GM12872 (cell line): ENCODE measurements around the gene ULK4.

Experiments
- TF ChIP-seq, protein P1 (sequence below): IDR thresholded peaks from 3 replicates; pipeline ENCODE4 v1.5.1; 2011; ENCODE audit warnings: low read depth, mild to moderate bottlenecking, low read length, moderate library complexity; ENCODE audit not compliant: insufficient read depth

The ULK4 gene

DNA sequence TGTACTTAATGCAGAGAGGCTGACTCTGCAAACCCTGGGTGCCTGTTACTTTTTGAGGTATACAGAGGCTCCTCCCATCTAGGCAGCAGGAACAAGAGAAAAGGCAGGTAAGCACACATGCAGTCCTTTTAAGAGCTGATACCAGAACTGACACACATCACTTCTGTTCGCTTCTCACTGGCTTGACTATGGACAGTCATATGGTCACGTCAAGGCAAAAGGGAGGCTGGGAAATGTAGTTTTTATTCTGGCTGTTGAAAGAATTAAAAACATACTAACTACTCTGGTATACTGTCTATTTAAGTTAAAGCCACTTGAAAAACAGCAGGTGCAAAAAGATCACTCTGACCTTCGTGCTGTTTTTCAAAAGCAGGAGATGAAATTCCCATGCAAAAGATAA lies 544.3 kb downstream of the ULK4 start:
- TF ChIP-seq, protein P1, sequence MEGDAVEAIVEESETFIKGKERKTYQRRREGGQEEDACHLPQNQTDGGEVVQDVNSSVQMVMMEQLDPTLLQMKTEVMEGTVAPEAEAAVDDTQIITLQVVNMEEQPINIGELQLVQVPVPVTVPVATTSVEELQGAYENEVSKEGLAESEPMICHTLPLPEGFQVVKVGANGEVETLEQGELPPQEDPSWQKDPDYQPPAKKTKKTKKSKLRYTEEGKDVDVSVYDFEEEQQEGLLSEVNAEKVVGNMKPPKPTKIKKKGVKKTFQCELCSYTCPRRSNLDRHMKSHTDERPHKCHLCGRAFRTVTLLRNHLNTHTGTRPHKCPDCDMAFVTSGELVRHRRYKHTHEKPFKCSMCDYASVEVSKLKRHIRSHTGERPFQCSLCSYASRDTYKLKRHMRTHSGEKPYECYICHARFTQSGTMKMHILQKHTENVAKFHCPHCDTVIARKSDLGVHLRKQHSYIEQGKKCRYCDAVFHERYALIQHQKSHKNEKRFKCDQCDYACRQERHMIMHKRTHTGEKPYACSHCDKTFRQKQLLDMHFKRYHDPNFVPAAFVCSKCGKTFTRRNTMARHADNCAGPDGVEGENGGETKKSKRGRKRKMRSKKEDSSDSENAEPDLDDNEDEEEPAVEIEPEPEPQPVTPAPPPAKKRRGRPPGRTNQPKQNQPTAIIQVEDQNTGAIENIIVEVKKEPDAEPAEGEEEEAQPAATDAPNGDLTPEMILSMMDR, result no peak

DNA sequence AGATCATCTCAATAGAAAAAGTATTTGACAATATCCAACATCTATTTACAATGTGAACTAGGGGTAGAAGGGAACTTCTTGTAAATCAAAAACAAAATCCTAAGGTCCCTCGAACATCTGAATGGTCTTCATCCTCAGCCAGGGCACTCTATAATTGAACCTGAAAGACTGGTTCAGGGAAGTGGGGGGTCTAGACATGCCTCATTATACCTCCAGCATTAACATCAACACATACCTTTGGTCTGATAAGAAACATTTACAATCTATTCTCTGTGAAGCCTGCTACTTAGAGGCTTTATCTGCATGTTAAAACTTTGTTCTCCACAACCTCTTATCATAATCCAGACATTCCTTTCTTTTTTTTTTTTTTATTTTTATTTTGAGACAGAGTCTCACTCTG lies 550.8 kb downstream of the ULK4 start:
- TF ChIP-seq, protein P1, result no peak

DNA sequence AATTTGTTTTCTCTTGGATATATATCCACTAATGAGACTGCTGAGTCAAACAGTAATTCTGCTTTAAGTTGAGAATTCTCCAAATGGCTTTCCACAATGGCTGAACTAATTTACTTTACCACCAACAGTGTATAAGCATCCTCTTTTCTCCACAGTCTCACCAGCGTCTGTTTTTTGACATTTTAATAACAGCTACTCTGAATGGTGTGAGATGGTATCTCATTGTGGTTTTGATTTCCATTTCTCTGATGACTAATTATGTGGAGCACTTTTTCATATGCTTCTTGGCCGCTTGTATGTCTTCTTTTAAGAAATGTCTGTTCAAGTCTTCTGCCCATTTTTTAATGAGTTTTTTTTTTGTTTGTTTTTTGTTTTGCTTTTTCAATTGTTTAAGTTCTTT lies 556.4 kb downstream of the ULK4 start:
- TF ChIP-seq, protein P1, result no peak

DNA sequence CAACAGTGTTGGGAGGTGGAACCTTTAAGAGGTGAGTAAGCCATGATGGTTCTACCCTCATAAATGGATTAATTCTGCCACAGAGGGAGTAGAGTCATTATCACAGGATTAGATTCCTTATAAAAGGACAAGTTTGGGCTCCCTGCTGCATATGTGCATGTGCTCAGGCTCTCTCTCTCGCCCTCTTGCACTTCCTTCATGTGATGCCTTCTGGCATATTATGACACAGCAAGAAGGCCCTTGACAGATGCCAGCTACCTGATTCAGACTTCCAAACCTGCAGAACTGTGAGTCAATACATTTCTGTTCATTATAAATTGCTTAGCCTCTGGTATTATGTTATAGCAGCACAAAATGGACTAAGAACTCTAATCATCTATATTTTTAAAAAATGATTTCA lies 557.3 kb downstream of the ULK4 start:
- TF ChIP-seq, protein P1, result no peak

DNA sequence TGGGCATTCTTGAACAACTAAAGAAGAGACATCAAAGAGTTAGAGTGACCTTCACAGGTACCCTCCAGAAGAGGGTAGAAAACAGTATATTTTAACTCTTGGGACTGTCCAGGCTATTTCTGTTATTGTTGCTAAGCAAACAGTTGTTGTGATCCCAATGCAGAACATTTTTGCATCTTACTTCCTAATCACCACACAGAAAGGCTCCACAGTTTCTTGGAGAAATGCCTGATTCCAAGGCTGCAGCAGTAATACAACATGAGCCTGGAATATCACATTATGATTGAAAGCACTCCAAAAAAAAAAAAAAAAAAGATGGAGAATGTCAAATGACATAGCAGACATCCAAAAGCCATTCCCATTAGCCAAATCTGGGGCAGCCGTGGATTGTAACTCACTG lies 567.0 kb downstream of the ULK4 start:
- TF ChIP-seq, protein P1, result no peak

DNA sequence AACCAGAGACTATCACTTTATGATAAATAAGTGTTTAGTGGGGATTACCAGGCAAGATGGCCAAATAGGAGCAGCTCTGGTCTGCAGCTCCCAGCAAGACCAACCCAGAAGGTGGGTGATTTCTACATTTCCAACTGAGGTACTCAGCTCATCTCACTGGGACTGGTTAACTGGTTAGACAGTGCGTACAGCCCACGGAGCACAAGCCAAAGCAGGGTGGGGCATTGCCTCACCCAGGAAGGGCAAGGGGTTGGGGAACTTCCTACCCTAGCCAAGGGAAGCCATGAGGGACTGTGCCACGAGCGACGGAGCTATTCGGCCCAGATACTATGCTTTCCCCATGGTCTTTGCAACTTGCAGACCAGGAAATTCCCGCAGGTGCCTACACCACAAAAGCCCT lies 591.6 kb downstream of the ULK4 start:
- TF ChIP-seq, protein P1, result no peak

DNA sequence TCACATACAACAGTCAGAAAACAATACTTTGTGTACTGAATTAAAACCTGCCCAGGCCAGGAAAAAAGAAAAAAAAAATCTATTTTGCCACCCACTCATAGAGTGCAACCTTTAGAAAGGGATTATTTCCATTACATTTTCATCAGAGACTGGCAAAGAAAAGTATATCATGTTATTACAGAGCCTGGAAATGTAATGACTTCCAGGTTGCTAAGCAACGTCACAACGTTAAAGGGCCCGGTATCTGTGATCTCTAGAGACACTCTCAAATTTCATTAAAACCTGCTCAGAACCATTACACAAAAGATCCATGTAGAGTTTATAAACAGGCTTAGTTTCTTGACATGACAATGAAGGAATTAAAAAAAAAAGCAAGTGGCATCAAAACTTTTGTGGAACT lies 592.1 kb downstream of the ULK4 start:
- TF ChIP-seq, protein P1, result no peak

DNA sequence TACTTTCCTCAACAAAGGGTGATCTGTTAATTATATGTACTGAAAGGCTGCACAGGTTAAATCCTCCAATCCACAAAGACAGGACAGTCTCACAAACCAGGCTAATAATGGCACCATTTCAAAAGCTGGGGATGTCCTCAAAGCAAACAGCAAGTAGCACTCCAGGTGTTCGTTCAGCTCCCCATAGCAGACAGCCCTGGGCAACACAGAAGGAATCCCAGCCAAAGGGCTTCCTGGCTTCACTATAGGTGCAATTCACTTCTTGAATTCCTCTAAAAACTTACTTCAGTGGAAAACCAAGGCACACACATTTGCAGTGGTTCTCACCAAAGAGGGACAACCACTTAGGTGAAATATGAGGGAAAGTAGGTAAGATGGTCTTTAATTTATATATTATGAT lies 595.9 kb downstream of the ULK4 start:
- TF ChIP-seq, protein P1, result no peak
